Muscle layer of colon (tissue), 2 donors: ENCODE measurements around the gene ZNF148.

Experiments
- H3K27ac ChIP-seq: one replicate; pipeline ENCODE4 v1.7.0; 2013; ENCODE audit warnings: low read depth, mild to moderate bottlenecking, low read length, moderate library complexity
- H3K27me3 ChIP-seq, 2 donors: one replicate each; pipeline ENCODE4 v1.7.0; 2013; ENCODE audit warnings: low read length in 2 of 2, mild to moderate bottlenecking in 2 of 2; ENCODE audit not compliant: insufficient read depth in 2 of 2, control insufficient read depth in 1 of 2
- H3K36me3 ChIP-seq: one replicate; pipeline ENCODE4 v1.7.0; 2013; ENCODE audit warnings: mild to moderate bottlenecking, low read length; ENCODE audit not compliant: insufficient read depth
- H3K4me1 ChIP-seq: one replicate; pipeline ENCODE4 v1.7.0; 2013; ENCODE audit warnings: mild to moderate bottlenecking, low read length; ENCODE audit not compliant: insufficient read depth
- H3K4me3 ChIP-seq, 2 donors: one replicate each; pipeline ENCODE4 v1.7.0; 2013; ENCODE audit warnings: low read length in 2 of 2, low read depth in 1 of 2, mild to moderate bottlenecking in 1 of 2, moderate library complexity in 1 of 2
- H3K9ac ChIP-seq: one replicate; pipeline ENCODE4 v1.7.0; 2013; ENCODE audit warnings: low read length
- H3K9me3 ChIP-seq: one replicate; pipeline ENCODE4 v1.7.0; 2013; ENCODE audit warnings: mild to moderate bottlenecking, low read length
- donor health status: abdominal sarcoma.
- donor health status: Adenocarcinoma of cecum.

The ZNF148 gene

DNA sequence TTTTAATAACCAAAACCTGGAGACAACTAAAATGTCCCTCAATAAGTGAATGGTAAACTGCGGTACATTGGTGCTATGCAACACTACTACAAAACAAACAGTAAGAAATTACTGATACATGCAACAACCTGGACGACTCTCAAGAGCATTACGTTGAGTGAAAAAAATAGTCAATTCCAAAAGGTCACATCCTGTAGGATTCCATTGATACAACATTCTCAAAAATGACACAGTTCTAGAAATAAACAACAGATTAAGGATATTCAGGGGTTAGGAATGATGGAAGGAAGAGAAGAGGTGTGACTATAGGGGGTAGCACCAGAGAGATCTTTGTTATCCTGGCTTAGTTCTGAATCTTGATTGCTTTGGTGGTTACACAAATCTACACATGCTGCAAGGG lies 72.2 kb downstream of the ZNF148 start:
- Histone ChIP-seq H3K36me3 (no peaks in the 10 kb centered on the region), H3K27ac (no peak overlapping the region), H3K4me3 (no peak overlapping the region), H3K9me3 (no peaks in the 10 kb centered on the region), H3K9ac (no peak overlapping the region), H3K4me1 (peaks cover 7% of the 10 kb centered on the region), H3K27me3 (no peaks in the 10 kb centered on the region)

DNA sequence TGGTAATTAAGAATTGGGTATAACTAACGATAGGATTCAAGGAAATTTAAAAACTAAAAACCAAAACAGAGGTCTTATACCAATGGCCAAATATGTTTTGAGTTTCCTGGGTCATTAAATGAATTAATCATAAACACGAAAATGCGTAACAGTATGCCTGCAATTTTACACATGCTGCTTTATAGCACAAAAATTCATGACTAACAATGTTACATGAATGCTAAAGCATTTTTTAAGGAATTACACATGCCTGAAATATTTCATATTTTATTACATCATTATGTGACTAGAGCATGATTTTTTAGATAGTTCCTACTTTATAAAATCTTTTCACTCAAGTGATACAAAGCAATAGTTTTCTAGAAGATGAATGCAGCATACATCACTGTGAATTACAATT lies 74.7 kb downstream of the ZNF148 start:
- Histone ChIP-seq H3K4me1 (peaks cover 2% of the 10 kb centered on the region), H3K9me3 (no peaks in the 10 kb centered on the region), H3K9ac (no peak overlapping the region), H3K27ac (no peak overlapping the region), H3K4me3 (no peak overlapping the region), H3K27me3 (no peaks in the 10 kb centered on the region), H3K36me3 (no peaks in the 10 kb centered on the region)

DNA sequence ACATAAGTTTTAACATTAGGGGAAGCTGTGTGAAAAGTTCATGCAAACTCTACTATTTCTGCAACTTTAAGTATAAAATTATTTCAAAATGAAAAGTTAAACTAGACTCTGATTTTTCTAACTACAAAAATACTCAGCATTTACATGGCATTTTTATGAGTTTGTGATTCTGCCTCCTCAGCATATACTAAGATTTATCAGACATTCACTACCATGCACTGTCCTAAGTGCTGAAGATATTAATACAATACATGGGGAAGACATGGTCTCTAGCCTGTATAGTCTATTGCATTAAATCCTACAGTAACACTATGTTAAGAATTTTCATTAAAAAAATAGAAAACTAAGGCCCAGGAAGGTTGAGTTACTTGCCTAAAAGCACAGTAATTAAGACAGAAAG lies 80.7 kb downstream of the ZNF148 start:
- no peak overlapping the region for H3K27ac ChIP-seq
- H3K9ac ChIP-seq: no peak overlapping the region
- H3K9me3 ChIP-seq: no peaks in the 10 kb centered on the region
- H3K36me3 ChIP-seq: no peaks in the 10 kb centered on the region
- no peaks in the 10 kb centered on the region for H3K4me1 ChIP-seq
- H3K4me3 ChIP-seq: no peak overlapping the region
- H3K27me3 ChIP-seq: no peaks in the 10 kb centered on the region

DNA sequence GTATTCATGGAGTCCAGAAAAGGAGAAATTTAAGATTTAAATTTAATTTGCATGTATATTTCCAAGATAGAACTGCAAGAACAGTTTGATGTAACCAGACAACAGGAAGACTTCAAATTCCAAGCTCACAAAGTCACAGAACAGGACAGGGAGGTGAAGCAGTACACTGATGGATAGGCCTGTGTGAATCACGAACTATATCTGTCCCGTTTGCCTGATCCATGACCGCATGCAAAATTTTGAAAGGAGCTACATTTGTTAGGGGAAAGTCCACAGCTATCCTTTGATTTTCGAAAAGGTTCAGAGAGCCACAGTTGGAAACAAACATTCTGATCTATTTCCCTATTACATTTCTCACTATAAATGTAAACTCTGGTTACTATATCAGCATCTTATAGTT lies 83.1 kb downstream of the ZNF148 start:
- Histone ChIP-seq H3K9ac (no peak overlapping the region), H3K4me1 (no peaks in the 10 kb centered on the region), H3K4me3 (no peak overlapping the region), H3K36me3 (no peaks in the 10 kb centered on the region), H3K27ac (no peak overlapping the region), H3K27me3 (no peaks in the 10 kb centered on the region), H3K9me3 (no peaks in the 10 kb centered on the region)

DNA sequence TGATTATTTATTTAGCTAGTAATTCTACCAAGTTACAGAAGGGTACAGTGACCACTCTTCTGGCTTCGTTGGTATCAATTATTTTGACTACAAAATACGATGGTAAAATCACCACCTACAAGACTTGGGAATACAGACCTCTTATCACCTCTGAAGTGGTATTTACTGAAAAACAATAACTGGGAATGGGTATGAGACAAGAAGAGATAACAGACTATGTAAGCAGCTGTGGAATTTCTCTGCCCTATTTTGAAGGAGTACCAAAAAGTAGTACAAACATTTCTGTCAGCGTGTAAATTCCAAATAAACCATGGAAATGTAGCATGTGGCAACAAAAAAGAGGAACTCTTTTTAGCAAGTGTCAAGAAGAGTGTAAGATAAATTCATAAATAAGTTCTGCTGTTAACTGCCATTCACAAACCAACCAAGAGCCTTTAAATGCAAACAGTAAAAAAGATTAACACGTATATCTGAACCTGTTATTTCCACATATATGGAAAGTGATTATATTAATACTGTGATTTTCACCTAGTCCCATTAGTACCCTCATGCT lies 85.6 kb downstream of the ZNF148 start:
- Histone ChIP-seq H3K4me3 (no peak overlapping the region), H3K36me3 (no peaks in the 10 kb centered on the region), H3K27ac (no peak overlapping the region), H3K27me3 (no peaks in the 10 kb centered on the region), H3K9ac (no peak overlapping the region), H3K4me1 (no peaks in the 10 kb centered on the region), H3K9me3 (no peaks in the 10 kb centered on the region)

DNA sequence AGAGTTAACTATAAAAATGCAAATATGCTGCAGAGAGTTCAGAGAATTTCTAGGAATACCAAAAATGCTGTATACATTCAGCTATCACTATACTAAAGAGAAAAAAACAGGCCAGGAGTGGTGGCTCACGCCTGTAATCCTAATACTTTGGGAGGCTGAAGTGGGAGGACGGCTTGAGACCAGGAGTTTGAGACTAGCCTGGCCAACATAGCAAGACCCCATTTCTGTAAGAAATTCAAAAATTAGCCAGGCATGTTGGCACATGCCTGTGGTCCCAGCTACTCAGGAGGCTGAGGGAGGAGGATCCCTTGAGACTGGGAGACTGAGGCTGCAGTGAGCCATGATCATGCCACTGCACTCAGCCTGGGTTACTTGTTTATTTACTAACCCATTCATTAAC lies 87.9 kb downstream of the ZNF148 start:
- Histone ChIP-seq H3K27ac (no peak overlapping the region), H3K9me3 (no peaks in the 10 kb centered on the region), H3K9ac (no peak overlapping the region), H3K27me3 (no peaks in the 10 kb centered on the region), H3K4me1 (no peaks in the 10 kb centered on the region), H3K4me3 (no peak overlapping the region), H3K36me3 (no peaks in the 10 kb centered on the region)

DNA sequence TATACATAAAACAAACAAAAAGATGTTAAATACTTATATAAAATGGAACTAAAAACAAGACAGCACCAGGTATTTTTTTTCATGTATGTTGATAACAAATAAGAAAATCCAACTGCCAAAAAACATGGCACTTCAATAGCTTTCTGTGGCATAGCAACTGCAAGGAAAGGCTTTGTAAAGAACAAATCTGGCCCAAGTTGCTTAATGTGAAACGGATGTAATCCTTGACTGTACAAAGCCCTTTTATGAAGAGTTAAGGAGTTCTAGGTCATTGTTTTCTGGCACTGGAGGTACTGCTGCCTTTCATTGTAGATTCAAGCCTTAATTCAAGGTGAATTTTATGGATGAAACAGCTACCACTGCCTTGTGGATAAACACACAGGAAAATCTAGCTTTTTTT lies 93.7 kb downstream of the ZNF148 start:
- H3K9ac ChIP-seq: no peak overlapping the region
- H3K4me3 ChIP-seq: no peak overlapping the region
- no peaks in the 10 kb centered on the region for H3K4me1 ChIP-seq
- no peaks in the 10 kb centered on the region for H3K9me3 ChIP-seq
- H3K27me3 ChIP-seq: no peaks in the 10 kb centered on the region
- H3K36me3 ChIP-seq: no peaks in the 10 kb centered on the region
- no peak overlapping the region for H3K27ac ChIP-seq

DNA sequence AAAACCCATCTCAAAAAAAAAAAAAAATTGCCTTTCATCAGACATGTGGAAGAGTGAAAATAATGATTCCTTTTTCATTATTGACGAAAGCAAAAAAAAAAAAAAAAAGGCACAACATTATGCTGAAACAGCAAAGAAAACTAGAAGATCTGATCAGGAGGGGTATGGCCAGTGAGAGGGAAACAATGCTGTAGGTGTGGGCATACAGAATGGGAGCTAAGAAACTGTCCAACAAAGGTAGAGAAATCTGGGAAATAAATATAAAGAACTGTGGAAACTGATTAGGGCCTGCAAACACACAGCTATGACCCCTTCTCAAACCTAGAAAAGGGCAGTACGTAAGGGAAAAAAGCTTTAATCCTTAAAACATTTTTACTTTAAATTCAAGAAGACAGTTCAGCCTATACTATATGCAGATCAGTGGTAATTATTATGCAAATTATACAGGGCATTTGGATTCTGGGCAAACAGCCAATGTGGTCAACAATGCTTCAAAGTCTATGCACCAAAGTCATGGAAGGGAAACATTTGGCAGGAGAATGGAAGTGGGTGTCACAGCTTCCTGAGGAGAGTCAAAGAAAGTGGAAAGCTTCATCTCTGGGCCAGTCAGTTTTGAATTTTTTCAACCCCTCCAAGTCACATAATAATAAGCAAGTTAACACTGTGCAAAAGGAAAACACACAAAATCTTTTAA lies 94.3 kb downstream of the ZNF148 start:
- H3K9me3 ChIP-seq: no peaks in the 10 kb centered on the region
- H3K4me3 ChIP-seq: no peak overlapping the region
- no peak overlapping the region for H3K9ac ChIP-seq
- H3K27ac ChIP-seq: no peak overlapping the region
- H3K36me3 ChIP-seq: peaks cover 1% of the 10 kb centered on the region
- no peaks in the 10 kb centered on the region for H3K27me3 ChIP-seq
- H3K4me1 ChIP-seq: no peaks in the 10 kb centered on the region

DNA sequence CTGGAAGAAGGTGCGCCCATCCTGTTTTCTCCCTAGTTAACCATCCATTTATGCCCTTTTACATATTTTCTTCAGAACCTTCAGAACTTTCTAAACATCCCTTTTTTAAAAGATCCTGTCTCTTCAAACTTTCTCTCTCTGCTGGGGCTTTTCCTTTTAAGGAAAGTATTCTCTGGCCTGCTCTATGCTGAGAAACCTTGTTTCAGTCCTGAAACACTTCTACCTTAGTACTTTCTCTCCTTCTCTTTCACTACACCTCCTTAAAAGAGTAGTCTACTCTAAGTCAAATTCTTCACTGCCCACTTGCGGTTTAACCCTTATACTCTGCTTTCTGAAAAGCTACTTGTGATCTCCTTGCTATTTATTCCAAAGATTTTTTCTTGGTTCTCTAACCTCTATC lies 97.0 kb downstream of the ZNF148 start:
- no peak overlapping the region for H3K4me3 ChIP-seq
- no peak overlapping the region for H3K27ac ChIP-seq
- H3K36me3 ChIP-seq: peaks cover 8% of the 10 kb centered on the region

DNA sequence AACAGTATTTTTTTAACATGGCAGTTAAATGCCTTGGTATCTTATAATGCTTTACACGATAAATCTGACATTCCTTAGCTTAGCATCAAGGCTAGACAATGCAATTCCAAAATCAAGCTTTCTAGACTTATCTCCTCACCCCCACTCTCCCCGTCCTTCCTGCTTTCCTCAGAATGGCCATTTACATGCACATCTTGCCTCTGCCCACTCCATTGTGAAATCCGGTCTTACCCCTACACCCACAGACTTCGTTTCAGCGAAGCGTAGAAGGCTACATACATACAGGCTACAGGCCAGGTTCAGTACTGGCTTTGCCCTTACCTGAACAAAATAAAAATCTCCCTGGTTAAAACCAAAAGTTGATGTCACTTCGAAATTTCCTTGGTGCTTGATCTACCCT lies 104.0 kb downstream of the ZNF148 start:
- Histone ChIP-seq H3K4me1 (no peaks in the 10 kb centered on the region), H3K27ac (no peak overlapping the region), H3K9ac (no peak overlapping the region), H3K27me3 (no peaks in the 10 kb centered on the region), H3K36me3 (peaks cover 11% of the 10 kb centered on the region), H3K4me3 (no peak overlapping the region), H3K9me3 (no peaks in the 10 kb centered on the region)

More for the DNA sequence above, 97.0 kb downstream of the ZNF148 start:
- Histone ChIP-seq H3K9ac (no peak overlapping the region), H3K27me3 (no peaks in the 10 kb centered on the region), H3K4me1 (no peaks in the 10 kb centered on the region), H3K9me3 (no peaks in the 10 kb centered on the region)

DNA sequence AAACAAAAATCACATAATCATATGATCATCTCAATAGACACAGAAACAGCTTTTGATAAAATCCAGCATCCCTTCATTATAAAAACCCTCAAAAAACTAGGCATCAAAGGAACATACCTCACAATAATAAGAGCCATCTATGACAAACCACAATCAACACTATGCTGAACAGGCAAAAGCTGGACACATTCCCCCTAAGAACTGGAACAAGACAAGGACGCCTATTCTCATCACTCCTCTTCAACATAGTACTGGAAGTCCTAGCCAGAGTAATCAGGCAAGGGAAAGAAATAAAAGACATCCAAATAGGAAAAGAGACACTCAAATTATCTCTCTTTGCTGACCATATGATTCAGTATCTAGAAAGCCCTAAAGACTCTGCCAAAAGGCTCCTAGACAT lies 107.7 kb downstream of the ZNF148 start:
- no peak overlapping the region for H3K27ac ChIP-seq
- no peak overlapping the region for H3K9ac ChIP-seq
- no peaks in the 10 kb centered on the region for H3K9me3 ChIP-seq

DNA sequence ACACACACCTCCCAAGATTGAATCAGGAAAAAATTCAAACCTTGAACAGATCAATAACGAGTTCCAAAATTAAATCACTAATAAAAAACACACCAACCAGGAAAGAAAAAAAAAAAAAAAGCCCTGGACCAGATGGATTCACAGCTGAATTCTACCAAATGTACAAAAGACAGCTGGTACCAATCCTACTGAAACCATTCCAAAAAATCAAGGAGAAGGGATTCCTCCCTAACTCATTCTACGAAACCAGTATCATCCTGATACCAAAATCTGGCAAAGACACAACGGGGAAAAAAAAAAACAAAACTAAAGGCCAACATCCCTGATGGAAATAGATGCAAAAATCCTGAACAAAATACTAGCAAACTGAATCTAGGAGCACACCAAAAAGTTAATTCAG lies 108.2 kb downstream of the ZNF148 start:
- no peaks in the 10 kb centered on the region for H3K36me3 ChIP-seq
- no peak overlapping the region for H3K9ac ChIP-seq
- no peaks in the 10 kb centered on the region for H3K9me3 ChIP-seq
- no peak overlapping the region for H3K27ac ChIP-seq
- H3K4me3 ChIP-seq: no peak overlapping the region
- H3K4me1 ChIP-seq: no peaks in the 10 kb centered on the region
- H3K27me3 ChIP-seq: no peaks in the 10 kb centered on the region

More for the DNA sequence above, 107.7 kb downstream of the ZNF148 start:
- H3K36me3 ChIP-seq: no peaks in the 10 kb centered on the region
- H3K4me3 ChIP-seq: no peak overlapping the region
- no peaks in the 10 kb centered on the region for H3K4me1 ChIP-seq
- H3K27me3 ChIP-seq: no peaks in the 10 kb centered on the region
